HEK293T (cell line): ENCODE measurements around the gene LRFN4.

Experiments used
- CTCF ChIA-PET: fragments of 350-600 bp; formaldehyde crosslinking; extraction: SDS; loops from one replicate; lab custom pipeline; 2021; ENCODE audit warnings: antibody characterized with exemption, inconsistent platforms; lab: Yijun Ruan, JAX
- POLR2A ChIA-PET: fragments of 350-600 bp; formaldehyde crosslinking; extraction: SDS; loops from one replicate; lab custom pipeline; 2020; ENCODE audit warnings: antibody characterized with exemption, inconsistent platforms; lab: Yijun Ruan, JAX
- DNase-seq: peaks from one replicate; pipeline ENCODE4 v3.0.0; 2012; ENCODE audit warnings: mixed read lengths; ENCODE audit errors: extremely low spot score
- ARNT ChIP-seq: fragments of 450-650 bp; IDR thresholded peaks from 2 replicates; pipeline ENCODE4 v1.6.1; 2017; ENCODE audit warnings: mild to moderate bottlenecking
- BHLHE40 ChIP-seq: fragments of 450-650 bp; IDR thresholded peaks from 2 replicates; pipeline ENCODE4 v1.6.1; 2016; ENCODE audit warnings: mild to moderate bottlenecking, moderate library complexity, borderline replicate concordance
- CTBP1 ChIP-seq: fragments of 450-650 bp; IDR thresholded peaks from 2 replicates; pipeline ENCODE4 v1.6.1; 2016; ENCODE audit warnings: borderline replicate concordance
- ELF4 ChIP-seq: fragments of 450-650 bp; IDR thresholded peaks from 2 replicates; pipeline ENCODE4 v1.6.1; 2017; ENCODE audit warnings: antibody characterized with exemption
- FOXA1 ChIP-seq: fragments of 450-650 bp; IDR thresholded peaks from 2 replicates; pipeline ENCODE4 v1.6.1; 2016; ENCODE audit warnings: mild to moderate bottlenecking
- FOXK2 ChIP-seq: fragments of 450-650 bp; IDR thresholded peaks from 2 replicates; pipeline ENCODE4 v1.6.1; 2016; ENCODE audit warnings: mild to moderate bottlenecking
- FOXM1 ChIP-seq: fragments of 450-650 bp; IDR thresholded peaks from 2 replicates; pipeline ENCODE4 v1.6.1; 2017; ENCODE audit warnings: mild to moderate bottlenecking, borderline replicate concordance
- HDGF ChIP-seq: fragments of 450-650 bp; IDR thresholded peaks from 2 replicates; pipeline ENCODE4 v1.6.1; 2017; ENCODE audit warnings: antibody characterized with exemption, borderline replicate concordance
- L3MBTL2 ChIP-seq: fragments of 450-650 bp; conservative IDR thresholded peaks from 2 replicates; pipeline ENCODE4 v1.6.1; 2016; ENCODE audit warnings: mild to moderate bottlenecking
- LEF1 ChIP-seq: fragments of 450-650 bp; IDR thresholded peaks from 2 replicates; pipeline ENCODE4 v1.6.1; 2017; ENCODE audit warnings: mild to moderate bottlenecking, borderline replicate concordance
- NFRKB ChIP-seq: fragments of 450-650 bp; IDR thresholded peaks from 2 replicates; pipeline ENCODE4 v1.6.1; 2016; ENCODE audit warnings: mild to moderate bottlenecking, moderate library complexity
- SP1 ChIP-seq: fragments of 450-650 bp; IDR thresholded peaks from 2 replicates; pipeline ENCODE4 v1.6.1; 2017
- SUZ12 ChIP-seq: fragments of 450-650 bp; IDR thresholded peaks from 2 replicates; pipeline ENCODE4 v1.6.1; 2016; ENCODE audit warnings: mild to moderate bottlenecking
- TARDBP ChIP-seq: fragments of 450-650 bp; IDR thresholded peaks from 2 replicates; pipeline ENCODE4 v1.6.1; 2016
- ZNF384 ChIP-seq: fragments of 450-650 bp; IDR thresholded peaks from 2 replicates; pipeline ENCODE4 v1.6.1; 2016
- TF ChIP-seq, protein P1 (sequence below): fragments of 450-650 bp; IDR thresholded peaks from 2 replicates; pipeline ENCODE4 v1.6.1; 2016

Gene LRFN4

DNA sequence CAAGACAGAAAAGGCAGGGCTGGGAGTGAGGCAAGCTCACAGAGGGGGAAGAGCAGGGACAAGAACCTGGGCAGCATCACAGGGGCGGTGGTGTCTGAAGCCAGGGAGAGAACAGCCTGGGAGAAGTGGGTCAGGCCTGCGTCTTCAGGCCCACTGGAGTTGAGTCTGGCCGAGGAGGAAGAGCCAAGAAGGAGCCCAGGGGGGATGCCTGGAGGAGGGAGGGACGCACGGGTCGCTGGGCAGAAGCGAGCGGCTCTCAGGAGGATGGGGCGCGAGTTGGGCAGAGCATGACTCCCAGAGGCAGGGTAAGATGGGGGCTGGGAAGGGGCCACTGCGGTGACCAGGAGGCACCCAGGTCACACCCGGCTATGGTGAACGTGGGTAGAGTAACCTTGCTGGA is 18.5 kb downstream of the LRFN4 start:
- DNase-seq, result no peak
- TF ChIP-seq HDGF, result no peak
- TF ChIP-seq NFRKB, result no peak
- TF ChIP-seq FOXK2, result no peak
- TF ChIP-seq FOXA1, result no peak
- TF ChIP-seq ELF4, result no peak
- TF ChIP-seq TARDBP, result no peak
- no peak for TF ChIP-seq FOXM1
- TF ChIP-seq SUZ12, result no peak
- TF ChIP-seq ZNF384, result no peak
- no peak for TF ChIP-seq LEF1
- TF ChIP-seq L3MBTL2, result no peak
- no peak for TF ChIP-seq BHLHE40
- ChIA-PET CTCF (no interaction called here), POLR2A (no interaction called here)

DNA sequence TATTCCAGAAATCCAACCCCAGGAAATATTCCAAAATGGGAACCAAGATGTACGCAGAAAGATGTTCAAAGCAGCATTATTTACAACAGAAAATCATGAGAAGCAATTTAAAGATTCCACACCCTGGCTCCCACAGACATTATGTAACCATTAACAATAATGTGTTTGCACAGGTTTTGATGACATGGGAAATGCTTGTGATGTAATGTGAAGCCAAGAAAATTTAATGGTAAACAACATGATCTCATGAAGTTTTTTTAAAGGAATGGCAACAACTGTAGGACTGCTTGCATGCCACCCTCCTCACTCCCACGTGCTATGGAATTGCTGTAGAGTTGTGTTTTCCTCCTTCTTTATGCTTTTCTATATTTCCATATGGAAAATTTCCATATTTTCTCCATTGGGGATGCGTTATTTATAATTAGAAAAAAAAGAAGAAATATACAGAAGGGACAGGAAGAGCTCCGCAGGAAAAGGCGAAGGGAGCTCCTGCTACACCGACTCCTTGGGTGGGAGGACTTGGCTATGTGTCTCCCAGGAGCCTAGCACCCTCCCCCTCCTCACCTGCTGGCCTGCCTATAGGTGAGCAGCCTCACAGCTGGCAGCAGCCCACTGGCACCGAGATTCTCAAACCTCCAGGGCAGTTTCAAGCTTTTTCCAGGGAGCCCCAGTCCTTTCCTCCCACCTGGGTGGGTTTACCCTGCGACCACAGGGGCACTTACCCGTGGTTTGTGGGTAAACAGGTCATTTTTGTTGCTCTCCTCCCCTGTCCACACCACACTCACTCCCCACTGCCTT is 20.9 kb downstream of the LRFN4 start:
- POLR2A ChIA-PET, result interaction anchor here (1.6 kb wide), 1 partner anchor 22 kb away, joined by 4 read pairs; no protein-coding TSS in a partner anchor
- TF ChIP-seq BHLHE40 (no peak), SP1 (no peak), ELF4 (no peak), FOXM1 (no peak), FOXK2 (no peak), LEF1 (no peak), TARDBP (no peak), CTBP1 (no peak), ARNT (no peak), ZNF384 (no peak), HDGF (no peak), FOXA1 (no peak)
- CTCF ChIA-PET, result no interaction called here
- no peak for DNase-seq

DNA sequence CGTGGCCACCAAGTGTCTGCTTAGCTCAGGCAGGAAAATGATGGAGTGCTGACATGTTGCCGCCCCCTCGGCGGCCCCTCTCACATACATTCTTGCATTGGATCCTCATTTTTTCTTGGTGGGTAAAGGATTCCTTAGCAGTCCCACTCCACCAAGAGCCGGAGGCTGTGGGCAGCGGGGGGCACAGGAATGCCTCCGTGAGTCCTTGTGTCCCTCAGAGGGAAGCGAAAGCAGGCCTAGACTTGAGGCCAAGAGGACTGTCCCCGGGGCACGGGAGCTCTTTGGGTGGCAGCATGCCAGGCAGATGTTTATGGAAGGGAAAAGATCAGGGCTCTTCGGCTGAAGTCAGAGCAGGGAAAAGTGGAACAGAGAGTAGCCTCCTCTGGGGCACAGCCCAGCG is 21.6 kb downstream of the LRFN4 start:
- DNase-seq, result no peak
- TF ChIP-seq SUZ12, result no peak
- TF ChIP-seq ZNF384, result no peak
- no peak for TF ChIP-seq BHLHE40
- TF ChIP-seq L3MBTL2, result no peak
- CTCF ChIA-PET, result no interaction called here
- POLR2A ChIA-PET, result interaction anchor here (1.6 kb wide), 1 partner anchor 22 kb away, joined by 4 read pairs; no protein-coding TSS in a partner anchor

DNA sequence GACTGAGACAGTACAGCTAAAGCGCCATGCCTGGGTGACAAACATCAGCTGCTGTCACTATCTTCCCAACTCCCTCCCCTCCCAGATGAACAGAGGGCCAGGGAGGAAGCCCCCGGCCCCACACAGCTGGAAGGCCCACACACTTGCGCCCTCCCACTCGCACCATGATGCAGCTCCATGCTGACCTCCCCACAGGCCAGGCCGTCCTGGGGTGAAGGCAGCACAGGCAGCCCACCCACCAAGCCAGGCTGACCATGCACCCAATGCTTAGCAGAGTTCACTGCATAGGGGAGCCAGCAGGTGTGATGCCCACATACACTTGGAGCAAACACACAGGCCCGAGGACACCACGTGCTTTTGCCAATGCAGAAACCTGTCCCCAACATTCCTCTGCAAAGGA is 22.1 kb downstream of the LRFN4 start:
- ChIA-PET POLR2A (interaction anchor here (1.6 kb wide), 1 partner anchor 23 kb away, joined by 4 read pairs; no protein-coding TSS in a partner anchor), CTCF (interaction anchor here (0.6 kb wide), 1 partner anchor 27 kb away, joined by 3 read pairs; no protein-coding TSS in a partner anchor)
- no peak for DNase-seq
- TF ChIP-seq LEF1 (no peak), L3MBTL2 (no peak), FOXA1 (no peak), NFRKB (no peak), TARDBP (no peak), SUZ12 (no peak), ARNT (no peak), HDGF (no peak), CTBP1 (no peak), FOXK2 (no peak), BHLHE40 (no peak), ELF4 (no peak)
- TF ChIP-seq, protein P1, sequence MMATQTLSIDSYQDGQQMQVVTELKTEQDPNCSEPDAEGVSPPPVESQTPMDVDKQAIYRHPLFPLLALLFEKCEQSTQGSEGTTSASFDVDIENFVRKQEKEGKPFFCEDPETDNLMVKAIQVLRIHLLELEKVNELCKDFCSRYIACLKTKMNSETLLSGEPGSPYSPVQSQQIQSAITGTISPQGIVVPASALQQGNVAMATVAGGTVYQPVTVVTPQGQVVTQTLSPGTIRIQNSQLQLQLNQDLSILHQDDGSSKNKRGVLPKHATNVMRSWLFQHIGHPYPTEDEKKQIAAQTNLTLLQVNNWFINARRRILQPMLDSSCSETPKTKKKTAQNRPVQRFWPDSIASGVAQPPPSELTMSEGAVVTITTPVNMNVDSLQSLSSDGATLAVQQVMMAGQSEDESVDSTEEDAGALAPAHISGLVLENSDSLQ, result no peak

DNA sequence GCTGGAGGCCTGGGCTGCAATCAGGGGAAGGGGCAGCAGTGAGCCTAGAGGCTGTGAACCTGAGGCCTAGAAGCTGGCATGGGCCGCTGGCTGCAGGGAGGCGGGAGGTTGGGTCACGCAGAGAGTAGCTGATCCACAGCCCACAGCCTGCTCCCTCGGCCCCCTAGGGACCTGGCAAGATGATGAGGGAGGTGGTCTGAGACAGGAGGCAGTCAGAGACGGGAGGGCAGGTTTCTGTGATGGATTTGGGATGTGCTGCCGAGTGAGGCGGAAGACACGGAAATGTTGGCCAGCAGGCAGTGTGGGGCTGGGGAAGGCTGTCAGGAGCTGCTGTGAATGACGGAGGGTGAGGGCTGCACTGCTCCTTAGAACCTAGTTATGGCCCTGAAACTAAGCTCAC is 22.7 kb downstream of the LRFN4 start:
- TF ChIP-seq FOXK2 (no peak), CTBP1 (no peak), FOXM1 (no peak)
- ChIA-PET CTCF (interaction anchor here (0.6 kb wide), 1 partner anchor 28 kb away, joined by 3 read pairs; no protein-coding TSS in a partner anchor), POLR2A (interaction anchor here (1.6 kb wide), 1 partner anchor 24 kb away, joined by 4 read pairs; no protein-coding TSS in a partner anchor)
- DNase-seq, result no peak

DNA sequence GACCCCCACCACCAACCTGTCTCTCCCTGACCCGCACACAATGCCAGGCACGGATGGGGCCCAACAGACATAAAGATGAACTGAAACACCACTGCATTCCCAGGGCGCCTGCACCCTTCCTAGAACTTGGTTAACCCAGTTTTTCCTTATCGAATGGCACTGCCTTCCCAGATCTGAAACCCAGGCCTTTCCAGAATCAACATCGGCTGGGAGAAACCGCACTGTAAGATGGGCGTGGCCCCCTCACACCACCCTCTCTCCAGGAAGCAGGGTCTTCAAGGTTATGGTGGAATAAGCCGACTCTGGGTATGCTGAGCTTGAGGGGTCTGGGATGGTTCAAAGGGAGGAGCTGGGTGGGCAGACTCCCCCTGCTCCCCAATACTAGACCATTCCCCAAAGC is 23.1 kb downstream of the LRFN4 start:
- no peak for DNase-seq
- no peak for TF ChIP-seq FOXM1
- TF ChIP-seq HDGF, result no peak
- no peak for TF ChIP-seq ZNF384
- no peak for TF ChIP-seq BHLHE40
- TF ChIP-seq LEF1, result no peak
- no peak for TF ChIP-seq ELF4
- no peak for TF ChIP-seq CTBP1
- TF ChIP-seq NFRKB, result no peak
- ChIA-PET POLR2A (interaction anchor here (5.1 kb wide), 1 partner anchor 37 kb away, joined by 29 read pairs; the partner anchor contains the start of gene RCE1), CTCF (no interaction called here)

DNA sequence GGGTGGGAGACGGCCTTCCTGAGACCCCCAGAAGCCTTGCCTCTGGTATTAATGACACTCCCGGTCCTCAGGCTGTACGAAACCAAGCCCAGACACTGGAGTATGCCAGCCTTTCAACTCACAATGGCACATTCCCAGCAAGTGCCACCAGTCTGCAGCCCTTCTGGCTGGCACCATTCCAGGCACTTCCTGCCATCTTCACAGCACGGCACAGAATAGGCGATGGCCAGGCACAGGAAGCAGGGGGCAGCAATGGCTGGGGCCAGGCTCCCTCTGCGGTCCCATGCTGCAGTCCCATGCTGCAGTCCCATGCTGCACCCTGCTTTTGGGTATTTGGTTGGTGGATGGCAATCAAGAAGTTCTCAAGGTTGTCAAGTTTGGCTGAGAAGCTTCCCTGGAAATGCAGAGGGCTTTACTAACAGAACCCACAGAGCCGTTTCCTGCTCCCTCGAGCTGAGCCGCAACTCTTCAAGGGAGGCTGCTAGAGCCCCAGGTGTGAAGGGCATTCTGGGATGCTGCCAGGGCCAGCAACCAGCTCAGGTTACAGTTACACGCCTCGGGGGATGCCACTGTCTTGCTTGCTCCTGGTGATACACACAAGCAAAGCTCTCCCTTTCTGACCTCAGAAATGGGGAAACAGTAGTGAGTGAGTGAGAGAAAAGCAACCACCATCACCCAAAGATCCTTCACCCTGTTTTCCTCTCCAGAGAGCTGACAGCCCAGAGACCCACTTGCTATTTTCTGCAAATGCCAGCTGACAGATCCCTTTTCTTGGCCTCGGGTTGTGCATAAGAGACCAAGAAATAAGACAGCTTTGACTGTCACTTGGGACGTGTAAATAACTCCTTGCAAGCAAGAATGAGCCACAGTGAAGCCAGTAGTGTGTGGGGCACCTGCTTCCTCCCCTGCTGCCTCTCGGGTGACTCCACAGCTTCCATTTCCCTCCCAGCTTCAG is 23.9 kb downstream of the LRFN4 start:
- no peak for DNase-seq
- POLR2A ChIA-PET, result interaction anchor here (2.5 to 5.1 kb wide), 2 partner anchors 25 to 38 kb away, joined by 8 to 29 read pairs; partner anchors contain the start of gene RCE1
- CTCF ChIA-PET, result interaction anchor here (1.0 kb wide), 1 partner anchor 29 kb away, joined by 4 read pairs; no protein-coding TSS in a partner anchor
- TF ChIP-seq LEF1 (no peak), ELF4 (no peak), SUZ12 (no peak), TARDBP (no peak)
